BLaER1 (cell line): Measurements from ENCODE around the gene ZNF532.
"Not testable (repeated sequence)": the region's sequence is repeated elsewhere in the genome, so short reads cannot be mapped to it uniquely, and the experiment has no call there.

Experiments used
- H3K27ac ChIP-seq: shearing (Covaris generic); formaldehyde crosslinking; 2 replicates; pipeline ENCODE4 v1.8.1; 2022
- H3K27me3 ChIP-seq: shearing (Covaris generic); formaldehyde crosslinking; 2 replicates; pipeline ENCODE4 v1.8.1; 2022
- H3K36me3 ChIP-seq: shearing (Covaris generic); formaldehyde crosslinking; 2 replicates; pipeline ENCODE4 v1.8.1; 2022
- H3K4me1 ChIP-seq: shearing (Covaris generic); formaldehyde crosslinking; 2 replicates; pipeline ENCODE4 v1.8.1; 2022
- H3K4me2 ChIP-seq: shearing (Covaris generic); formaldehyde crosslinking; 2 replicates; pipeline ENCODE4 v1.8.1; 2022
- H3K4me3 ChIP-seq: shearing (Covaris generic); formaldehyde crosslinking; 2 replicates; pipeline ENCODE4 v1.8.1; 2022
- H3K9ac ChIP-seq: shearing (Covaris generic); formaldehyde crosslinking; 2 replicates; pipeline ENCODE4 v1.8.1; 2022
- H3K9me3 ChIP-seq: shearing (Covaris generic); formaldehyde crosslinking; 2 replicates; pipeline ENCODE4 v1.8.1; 2022
- H4K20me1 ChIP-seq: shearing (Covaris generic); formaldehyde crosslinking; 2 replicates; pipeline ENCODE4 v1.8.1; 2022
- Cebpa-rat ChIP-seq: shearing (Covaris generic); IDR thresholded peaks from 2 replicates; pipeline ENCODE4 v1.8.1; 2022

The ZNF532 gene, protein sequence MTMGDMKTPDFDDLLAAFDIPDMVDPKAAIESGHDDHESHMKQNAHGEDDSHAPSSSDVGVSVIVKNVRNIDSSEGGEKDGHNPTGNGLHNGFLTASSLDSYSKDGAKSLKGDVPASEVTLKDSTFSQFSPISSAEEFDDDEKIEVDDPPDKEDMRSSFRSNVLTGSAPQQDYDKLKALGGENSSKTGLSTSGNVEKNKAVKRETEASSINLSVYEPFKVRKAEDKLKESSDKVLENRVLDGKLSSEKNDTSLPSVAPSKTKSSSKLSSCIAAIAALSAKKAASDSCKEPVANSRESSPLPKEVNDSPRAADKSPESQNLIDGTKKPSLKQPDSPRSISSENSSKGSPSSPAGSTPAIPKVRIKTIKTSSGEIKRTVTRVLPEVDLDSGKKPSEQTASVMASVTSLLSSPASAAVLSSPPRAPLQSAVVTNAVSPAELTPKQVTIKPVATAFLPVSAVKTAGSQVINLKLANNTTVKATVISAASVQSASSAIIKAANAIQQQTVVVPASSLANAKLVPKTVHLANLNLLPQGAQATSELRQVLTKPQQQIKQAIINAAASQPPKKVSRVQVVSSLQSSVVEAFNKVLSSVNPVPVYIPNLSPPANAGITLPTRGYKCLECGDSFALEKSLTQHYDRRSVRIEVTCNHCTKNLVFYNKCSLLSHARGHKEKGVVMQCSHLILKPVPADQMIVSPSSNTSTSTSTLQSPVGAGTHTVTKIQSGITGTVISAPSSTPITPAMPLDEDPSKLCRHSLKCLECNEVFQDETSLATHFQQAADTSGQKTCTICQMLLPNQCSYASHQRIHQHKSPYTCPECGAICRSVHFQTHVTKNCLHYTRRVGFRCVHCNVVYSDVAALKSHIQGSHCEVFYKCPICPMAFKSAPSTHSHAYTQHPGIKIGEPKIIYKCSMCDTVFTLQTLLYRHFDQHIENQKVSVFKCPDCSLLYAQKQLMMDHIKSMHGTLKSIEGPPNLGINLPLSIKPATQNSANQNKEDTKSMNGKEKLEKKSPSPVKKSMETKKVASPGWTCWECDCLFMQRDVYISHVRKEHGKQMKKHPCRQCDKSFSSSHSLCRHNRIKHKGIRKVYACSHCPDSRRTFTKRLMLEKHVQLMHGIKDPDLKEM (N-terminal part only)

DNA sequence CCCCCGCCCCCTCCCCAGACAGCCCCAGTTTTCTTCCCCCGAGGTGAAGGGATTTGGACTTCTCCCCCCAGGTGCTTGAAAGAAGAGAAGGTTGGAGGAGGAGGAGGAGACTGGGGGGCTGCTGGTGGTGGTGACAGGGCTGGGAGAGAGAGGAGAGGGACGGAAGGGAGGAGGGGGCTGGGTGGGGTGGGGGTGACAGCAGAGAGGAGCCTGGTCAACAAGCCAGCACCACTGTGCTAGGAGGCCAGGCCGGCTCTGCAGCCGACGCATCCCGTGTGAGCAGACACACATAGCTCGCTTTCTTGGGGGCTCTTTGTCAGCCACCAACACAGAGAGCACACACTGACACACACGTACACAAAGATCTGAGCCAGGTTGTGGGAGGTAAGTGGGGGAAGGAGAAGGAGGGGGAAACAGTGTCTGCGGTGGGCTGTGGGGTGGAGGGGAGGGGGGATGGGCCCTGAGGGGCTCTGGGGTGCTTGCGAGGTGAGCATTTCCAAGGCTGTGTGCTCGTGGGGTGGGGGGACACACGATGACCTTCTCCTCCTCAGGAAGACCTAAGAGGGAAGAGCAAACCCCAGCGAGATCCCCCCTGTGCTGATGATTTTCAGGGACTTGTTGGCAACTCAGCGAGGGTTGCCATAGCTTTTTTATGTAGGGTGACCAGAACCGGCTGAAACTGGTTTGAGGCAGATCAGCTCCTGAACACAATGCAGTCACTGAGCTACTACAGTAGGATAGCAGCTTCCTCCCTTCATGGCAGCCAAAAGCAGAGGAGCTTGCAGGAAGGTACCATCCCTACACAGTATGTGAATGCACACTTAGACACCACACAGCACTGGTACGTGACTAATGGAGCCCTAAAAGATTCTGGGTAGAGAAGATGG, at the start of gene ZNF532:
ZNF532 (plus strand) TSS at position 732 of the 887 bp plus-strand sequence. CDS start 53,411 bp downstream, outside the sequence.
- Histone ChIP-seq H4K20me1 (no peaks in the 10 kb centered on the region), H3K36me3 (no peaks in the 10 kb centered on the region), H3K27ac (no peak within 1 kb of the TSS), H3K4me1 (no peaks in the 10 kb centered on the region), H3K4me2 (peak within 1 kb of the TSS; percentile 55), H3K4me3 (peak within 1 kb of the TSS; percentile 42), H3K9ac (no peak within 1 kb of the TSS), H3K9me3 (peaks cover 7% of the 10 kb centered on the region; the same call in 1 of the 2 replicates), H3K27me3 (peaks cover 64% of the 10 kb centered on the region)
- no peak for TF ChIP-seq Cebpa-rat

DNA sequence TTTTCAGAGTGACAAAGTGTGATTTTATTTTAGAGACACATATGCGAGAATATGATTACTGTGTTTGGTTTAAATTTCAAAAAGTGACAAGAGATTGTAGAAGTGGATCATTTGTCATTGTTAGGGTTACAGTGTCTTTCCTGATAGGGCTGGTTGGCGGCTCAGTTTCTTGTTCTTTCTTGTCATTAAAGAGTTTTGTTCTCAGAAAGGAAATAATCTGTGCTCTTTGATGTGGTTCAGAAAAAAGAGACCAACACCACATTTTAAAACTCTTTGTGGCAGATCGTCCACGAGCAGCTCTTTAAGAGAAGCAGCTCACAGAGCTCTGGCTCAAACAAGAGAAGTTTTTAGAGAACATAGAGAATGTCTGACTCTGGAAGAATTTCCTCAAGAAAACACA, 45.6 kb upstream of the ZNF532 start:
- peaks cover 6% of the 10 kb centered on the region; the same call in 1 of the 2 replicates for H4K20me1 ChIP-seq
- H3K27me3 ChIP-seq = peaks cover 30% of the 10 kb centered on the region
- no peak overlapping the region for H3K27ac ChIP-seq
- H3K9me3 ChIP-seq = no peaks in the 10 kb centered on the region
- no peak overlapping the region for H3K9ac ChIP-seq
- H3K4me2 ChIP-seq = no peak overlapping the region
- H3K36me3 ChIP-seq = no peaks in the 10 kb centered on the region
- no peak for TF ChIP-seq Cebpa-rat
- H3K4me1 ChIP-seq = peaks cover 8% of the 10 kb centered on the region; the same call in 1 of the 2 replicates
- H3K4me3 ChIP-seq = no peak overlapping the region

DNA sequence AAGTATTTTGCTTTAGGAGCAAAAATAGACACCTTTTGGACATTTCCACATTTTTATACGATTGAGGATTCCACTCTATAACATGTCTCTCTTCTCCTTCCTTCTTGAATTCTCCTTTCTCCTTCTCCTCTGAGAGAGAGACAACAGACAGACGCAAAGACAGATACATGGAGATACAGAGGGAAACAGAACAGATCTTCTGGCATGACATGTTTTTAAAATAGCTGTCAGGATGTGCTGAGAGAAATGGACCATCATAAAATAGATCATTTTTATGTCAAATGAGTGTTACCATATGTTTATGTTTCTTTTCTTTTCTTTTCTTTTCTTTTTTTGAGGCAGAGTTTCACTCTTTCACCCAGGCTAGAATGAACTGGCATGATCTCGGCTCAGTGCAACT, 44.4 kb upstream of the ZNF532 start:
- peaks cover 27% of the 10 kb centered on the region for H3K27me3 ChIP-seq
- H3K4me1 ChIP-seq = peaks cover 8% of the 10 kb centered on the region; the same call in 1 of the 2 replicates
- no peaks in the 10 kb centered on the region for H3K36me3 ChIP-seq
- no peaks in the 10 kb centered on the region for H3K9me3 ChIP-seq
- no peak overlapping the region for H3K4me3 ChIP-seq
- H4K20me1 ChIP-seq = peaks cover 6% of the 10 kb centered on the region; the same call in 1 of the 2 replicates
- H3K27ac ChIP-seq = no peak overlapping the region
- no peak overlapping the region for H3K4me2 ChIP-seq
- TF ChIP-seq Cebpa-rat = no peak
- H3K9ac ChIP-seq = no peak overlapping the region

DNA sequence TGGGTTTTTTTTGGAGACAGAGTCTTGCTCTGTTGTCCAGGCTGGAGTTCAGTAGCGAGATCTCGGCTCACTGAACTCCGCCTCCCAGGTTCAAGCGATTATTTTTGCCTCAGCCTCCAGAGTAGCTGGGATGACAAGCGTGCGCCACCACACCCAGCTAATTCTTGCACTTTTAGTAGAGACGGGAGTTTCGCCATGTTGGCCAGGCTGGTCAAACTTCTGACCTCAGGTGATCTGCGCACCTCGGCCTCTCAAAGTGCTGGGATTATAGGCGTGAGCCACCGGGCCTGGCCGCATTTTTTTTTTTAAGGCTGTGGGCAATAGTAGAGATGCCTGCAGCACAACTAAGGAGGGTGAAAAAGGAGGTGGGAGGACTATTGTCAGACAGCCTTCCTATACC, 41.7 kb upstream of the ZNF532 start:
- Histone ChIP-seq H3K9me3 (0 out of 2 replicates have a peak, but pooled peaks cover 6% of the 10 kb centered on the region), H3K36me3 (no peaks in the 10 kb centered on the region), H3K27ac (no peak overlapping the region)

DNA sequence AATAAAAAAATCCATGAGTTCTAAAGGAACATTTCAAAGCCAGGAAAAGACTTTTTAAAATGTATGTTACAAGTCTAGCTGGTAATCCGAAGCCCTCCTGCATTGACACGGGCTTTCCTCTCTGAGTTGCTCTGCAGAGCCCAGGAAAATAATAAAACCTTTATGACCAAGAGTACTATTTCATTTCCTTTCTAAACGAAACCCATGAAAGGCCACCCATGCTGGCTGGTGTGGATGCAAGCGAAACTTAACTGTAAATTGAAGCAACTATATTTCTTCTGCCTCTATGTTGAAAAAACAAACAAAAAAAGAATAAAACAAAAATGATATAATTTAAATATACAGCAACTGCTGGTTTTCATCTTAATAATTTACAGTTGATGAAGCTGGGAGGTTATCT, 41.3 kb upstream of the ZNF532 start:
- no peak overlapping the region for H3K9ac ChIP-seq
- H3K4me1 ChIP-seq = peaks cover 8% of the 10 kb centered on the region; the same call in 1 of the 2 replicates
- H3K4me2 ChIP-seq = no peak overlapping the region
- no peaks in the 10 kb centered on the region for H3K36me3 ChIP-seq
- peaks cover 12% of the 10 kb centered on the region; the same call in 1 of the 2 replicates for H3K27me3 ChIP-seq
- H4K20me1 ChIP-seq = peaks cover 6% of the 10 kb centered on the region; the same call in 1 of the 2 replicates
- H3K9me3 ChIP-seq = 0 out of 2 replicates have a peak, but pooled peaks cover 9% of the 10 kb centered on the region
- H3K27ac ChIP-seq = no peak overlapping the region
- no peak overlapping the region for H3K4me3 ChIP-seq
- TF ChIP-seq Cebpa-rat = no peak

More for the DNA sequence above, 41.7 kb upstream of the ZNF532 start:
- Histone ChIP-seq H3K9ac (no peak overlapping the region), H3K4me1 (peaks cover 8% of the 10 kb centered on the region; the same call in 1 of the 2 replicates), H3K27me3 (peaks cover 14% of the 10 kb centered on the region), H3K4me2 (no peak overlapping the region), H4K20me1 (peaks cover 6% of the 10 kb centered on the region; the same call in 1 of the 2 replicates), H3K4me3 (no peak overlapping the region)
- TF ChIP-seq Cebpa-rat = no peak

DNA sequence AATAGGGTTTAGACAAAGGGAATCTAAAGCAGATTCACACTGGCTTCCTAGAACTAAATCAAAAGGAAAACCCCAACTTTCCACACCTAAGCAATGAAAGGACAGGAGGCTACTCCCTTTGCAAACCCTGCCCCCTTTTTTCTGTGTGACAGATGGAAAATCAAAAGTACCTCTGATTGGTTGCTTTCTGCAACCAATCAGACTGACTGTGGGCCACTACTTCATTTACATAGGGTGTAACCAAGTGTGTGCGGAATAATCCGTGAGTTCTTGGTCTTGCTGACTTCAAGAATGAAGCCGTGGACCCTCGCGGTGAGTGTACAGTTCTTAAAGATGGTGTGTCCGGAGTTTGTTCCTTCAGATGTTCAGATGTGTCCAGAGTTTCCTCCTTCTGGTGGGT, 37.8 kb upstream of the ZNF532 start:
- H3K27ac ChIP-seq, H3K27me3 ChIP-seq, H3K9ac ChIP-seq, H3K4me2 ChIP-seq, H3K4me1 ChIP-seq, H3K4me3 ChIP-seq, H3K36me3 ChIP-seq, H4K20me1 ChIP-seq, H3K9me3 ChIP-seq: not testable (repeated sequence)

DNA sequence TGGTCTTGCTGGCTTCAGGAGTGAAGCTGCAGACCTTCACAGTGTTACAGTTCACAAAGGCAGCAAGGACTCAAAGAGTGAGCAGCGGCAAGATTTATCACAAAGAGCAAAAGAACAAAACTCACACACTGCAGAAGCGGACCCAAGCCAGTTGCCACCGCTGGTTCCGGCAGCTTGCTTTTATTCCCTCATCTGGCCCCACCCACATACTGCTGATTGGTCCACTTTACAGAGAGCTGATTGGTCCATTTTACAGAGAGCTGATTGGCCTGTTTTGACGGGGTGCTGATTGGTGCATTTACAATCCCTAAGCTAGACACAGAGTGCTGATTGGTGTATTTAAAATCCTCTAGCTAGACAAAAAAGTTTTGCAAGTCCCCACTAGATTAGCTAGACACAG, 37.2 kb upstream of the ZNF532 start:
- Histone ChIP-seq H3K4me2 (no peak overlapping the region), H3K9me3 (0 out of 2 replicates have a peak, but pooled peaks cover 9% of the 10 kb centered on the region), H3K4me3 (no peak overlapping the region), H3K36me3 (no peaks in the 10 kb centered on the region), H3K9ac (no peak overlapping the region), H3K27me3 (no peaks in the 10 kb centered on the region), H4K20me1 (no peaks in the 10 kb centered on the region), H3K4me1 (peaks cover 4% of the 10 kb centered on the region), H3K27ac (no peak overlapping the region)
- TF ChIP-seq Cebpa-rat = no peak

DNA sequence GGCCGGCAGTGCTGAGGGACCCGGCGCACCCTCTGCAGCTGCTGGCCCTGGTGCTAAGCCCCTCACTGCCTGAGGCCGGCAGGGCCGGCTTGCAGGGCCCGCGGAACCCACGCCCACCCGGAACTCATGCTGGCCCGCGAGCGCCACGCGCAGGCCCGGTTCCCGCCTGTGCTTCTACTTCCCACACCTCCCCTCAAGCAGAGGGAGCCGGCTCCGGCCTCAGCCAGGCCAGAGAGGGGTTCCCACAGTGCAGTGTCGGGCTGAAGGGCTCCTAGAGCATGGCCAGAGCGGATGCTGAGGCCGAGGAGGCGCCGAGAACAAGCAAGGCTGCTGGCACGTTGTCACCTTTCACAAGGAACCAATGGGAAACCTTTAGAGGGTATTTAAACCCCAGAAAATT, 36.8 kb upstream of the ZNF532 start:
- TF ChIP-seq Cebpa-rat = no peak
- H3K27me3 ChIP-seq = no peaks in the 10 kb centered on the region
- no peak overlapping the region for H3K9ac ChIP-seq
- no peak overlapping the region for H3K4me2 ChIP-seq
- 0 out of 2 replicates have a peak, but pooled peaks cover 9% of the 10 kb centered on the region for H3K9me3 ChIP-seq
- H4K20me1 ChIP-seq = no peaks in the 10 kb centered on the region
- no peak overlapping the region for H3K27ac ChIP-seq
- no peaks in the 10 kb centered on the region for H3K36me3 ChIP-seq
- H3K4me3 ChIP-seq = no peak overlapping the region
- H3K4me1 ChIP-seq = peaks cover 8% of the 10 kb centered on the region
